Esophagus muscularis mucosa (tissue), 4 donors: ENCODE data around the gene ANKS3. TPM values are rescaled to one million over a fixed set of nuclear protein-coding genes. Genes with fewer than 3 reads are reported as not detected.

Source experiments
- DNase-seq: peaks from one replicate; pipeline ENCODE4 v3.0.0-alpha.2; 2017; ENCODE audit errors: extremely low spot score
- H3K27ac ChIP-seq, 4 donors: fragments of 200-600 bp; sonication (generic); replicated peaks in 1 of 4; 1 replicate in 3 of 4; 2 replicates in 1 of 4; pipeline ENCODE4 v1.5.1; 2016 to 2019; ENCODE audit warnings: mild to moderate bottlenecking in 1 of 4
- H3K27me3 ChIP-seq, 4 donors: fragments of 200-600 bp; sonication (generic); one replicate each; pipeline versions ENCODE4 v1.5.1 to v1.6.0; 2016 to 2019
- H3K36me3 ChIP-seq, 4 donors: fragments of 200-600 bp; sonication (generic); one replicate each; pipeline ENCODE4 v1.5.1; 2016 to 2019
- H3K4me1 ChIP-seq, 4 donors: fragments of 200-600 bp; sonication (generic); one replicate each; pipeline ENCODE4 v1.5.1; 2016 to 2019
- H3K4me3 ChIP-seq, 4 donors: fragments of 200-600 bp; sonication (generic); 1 replicate in 2 of 4; 2 replicates in 2 of 4; pipeline ENCODE4 v1.5.1; 2016 to 2019; ENCODE audit warnings: mild to moderate bottlenecking in 4 of 4, moderate library complexity in 1 of 4
- H3K9me3 ChIP-seq, 4 donors: fragments of 200-600 bp; sonication (generic); 1 replicate in 3 of 4; 2 replicates in 1 of 4; pipeline ENCODE4 v1.5.1; 2016 to 2019
- EP300 ChIP-seq: sonication (generic); formaldehyde crosslinking; IDR thresholded peaks from one replicate; pipeline ENCODE4 v1.6.1; 2017; ENCODE audit warnings: antibody characterized with exemption
- POLR2A ChIP-seq: fragments of 450-650 bp; IDR thresholded peaks from one replicate; pipeline ENCODE4 v1.6.1; 2017; ENCODE audit warnings: antibody characterized with exemption, moderate library complexity, mild to moderate bottlenecking, low read depth
- POLR2AphosphoS5 ChIP-seq, 2 donors: sonication (generic); formaldehyde crosslinking; IDR thresholded peaks; one replicate each; pipeline ENCODE4 v1.6.1; 2017; ENCODE audit warnings: antibody characterized with exemption in 2 of 2
- WGBS: methylation state at CpG from one replicate; pipeline ENCODE4 v1.1.5; 2018; 5-methylcytosine and 5-hydroxymethylcytosine counted together
- intact Hi-C: fragments of 100-400 bp; cut with DNase I; formaldehyde crosslinking; loops from one replicate; pipeline ENCODE4 v1.15.1; 2023
- total RNA-seq, 4 donors: library from RNA; depleted of rRNA; stranded (reverse); fragments of >200 nt; gene quantifications; one replicate each; pipeline versions ENCODE4 v1.1.0 to v1.2.1, GENCODE V29; 2016
- TF ChIP-seq, protein P1 (sequence below), 3 experiments: fragments of 200-600 bp in 2 of 3; fragments of 450-650 bp in 1 of 3; sonication (generic) in 2 of 3; IDR thresholded peaks; one replicate each; pipeline ENCODE4 v1.5.1; 2017 to 2019; ENCODE audit warnings: antibody characterized with exemption in 3 of 3, mild to moderate bottlenecking in 2 of 3, moderate library complexity in 1 of 3

ANKS3 gene
- total RNA-seq, 4 donors from 2014 or later: 17.0 to 29.0 (median 24.7) TPM

DNA sequence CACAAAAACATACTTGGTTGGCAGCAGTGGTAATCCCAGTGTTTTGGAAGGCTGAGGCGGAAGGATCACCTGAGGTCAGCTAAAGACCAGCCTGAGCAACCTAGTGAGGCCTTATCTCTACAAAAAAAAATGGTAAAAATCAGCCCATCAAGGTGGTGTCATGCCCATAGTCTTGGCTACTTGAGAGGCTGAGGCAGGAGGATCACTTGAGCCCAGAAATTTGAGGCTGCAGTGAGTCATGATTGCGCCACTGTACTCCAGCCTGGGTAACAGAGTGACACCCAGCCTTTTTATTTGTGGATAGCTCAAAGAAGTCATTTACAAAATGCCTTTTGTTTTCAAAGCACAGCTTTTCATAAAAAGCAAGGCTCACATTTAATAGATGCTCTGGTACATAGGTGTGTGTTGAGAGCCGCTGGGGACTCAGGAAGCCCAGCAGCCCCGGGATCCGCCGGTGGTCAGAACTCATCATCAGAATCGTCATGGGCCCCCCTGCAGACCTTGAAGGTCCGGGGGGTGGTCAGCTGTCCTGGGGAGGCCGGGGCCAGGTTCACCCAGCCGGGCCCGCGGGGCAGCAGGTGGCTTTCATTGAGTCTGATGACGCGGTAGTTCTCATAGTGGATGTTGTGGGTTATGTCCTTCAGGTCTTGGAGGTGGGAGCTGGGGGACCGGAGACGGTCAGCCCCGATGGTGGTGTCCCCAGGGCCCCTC is 43.4 kb upstream of the ANKS3 start:
- no peaks in the 10 kb centered on the region for H3K9me3 ChIP-seq
- H3K4me1 ChIP-seq: no peaks in the 10 kb centered on the region
- intact Hi-C loops: no loop called here
- no peak overlapping the region for H3K27ac ChIP-seq
- 75% methylated on average over 4 of the region's 17 CpGs for WGBS
- no peaks in the 10 kb centered on the region for H3K36me3 ChIP-seq
- TF ChIP-seq POLR2AphosphoS5 (IDR thresholded peaks at IDR 0.05): no peak
- TF ChIP-seq, protein P1, sequence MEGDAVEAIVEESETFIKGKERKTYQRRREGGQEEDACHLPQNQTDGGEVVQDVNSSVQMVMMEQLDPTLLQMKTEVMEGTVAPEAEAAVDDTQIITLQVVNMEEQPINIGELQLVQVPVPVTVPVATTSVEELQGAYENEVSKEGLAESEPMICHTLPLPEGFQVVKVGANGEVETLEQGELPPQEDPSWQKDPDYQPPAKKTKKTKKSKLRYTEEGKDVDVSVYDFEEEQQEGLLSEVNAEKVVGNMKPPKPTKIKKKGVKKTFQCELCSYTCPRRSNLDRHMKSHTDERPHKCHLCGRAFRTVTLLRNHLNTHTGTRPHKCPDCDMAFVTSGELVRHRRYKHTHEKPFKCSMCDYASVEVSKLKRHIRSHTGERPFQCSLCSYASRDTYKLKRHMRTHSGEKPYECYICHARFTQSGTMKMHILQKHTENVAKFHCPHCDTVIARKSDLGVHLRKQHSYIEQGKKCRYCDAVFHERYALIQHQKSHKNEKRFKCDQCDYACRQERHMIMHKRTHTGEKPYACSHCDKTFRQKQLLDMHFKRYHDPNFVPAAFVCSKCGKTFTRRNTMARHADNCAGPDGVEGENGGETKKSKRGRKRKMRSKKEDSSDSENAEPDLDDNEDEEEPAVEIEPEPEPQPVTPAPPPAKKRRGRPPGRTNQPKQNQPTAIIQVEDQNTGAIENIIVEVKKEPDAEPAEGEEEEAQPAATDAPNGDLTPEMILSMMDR (IDR thresholded peaks at IDR 0.05): no peak
- TF ChIP-seq POLR2A: no peak
- TF ChIP-seq EP300: no peak
- H3K27me3 ChIP-seq: peaks cover 0 to 4% (median 0%) of the 10 kb centered on the region in 4 donors
- H3K4me3 ChIP-seq: no peak overlapping the region
- no peak for DNase-seq

DNA sequence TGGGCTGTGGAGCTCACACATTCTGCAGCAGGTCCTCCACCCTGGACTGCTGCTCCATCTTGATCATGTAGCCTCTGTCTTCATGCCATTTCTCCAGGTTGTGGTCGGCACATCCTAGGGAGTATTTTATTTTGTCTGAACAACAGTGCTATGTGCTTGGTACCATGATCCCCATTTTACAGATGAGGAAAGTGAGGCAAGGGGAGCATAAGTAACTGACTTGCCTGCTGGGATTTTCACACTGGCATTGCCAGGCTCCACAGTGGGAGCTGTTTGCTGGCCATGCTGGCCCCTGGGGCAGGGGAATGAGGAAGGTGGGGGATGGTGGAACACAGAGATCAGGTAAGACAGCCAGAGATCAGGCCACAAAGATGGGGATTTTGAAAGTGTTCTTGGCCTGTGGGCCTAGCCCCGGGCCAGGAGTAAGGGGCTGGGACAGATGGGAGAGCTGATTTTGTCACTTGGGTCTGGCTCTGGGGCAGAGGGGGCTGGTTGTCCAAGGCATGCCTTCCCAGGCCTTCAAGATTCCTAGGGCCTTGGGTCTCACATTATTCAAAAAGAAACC is 42.2 kb upstream of the ANKS3 start:
- no peaks in the 10 kb centered on the region for H3K4me1 ChIP-seq
- H3K4me3 ChIP-seq: no peak overlapping the region
- no peaks in the 10 kb centered on the region for H3K36me3 ChIP-seq
- no peaks in the 10 kb centered on the region for H3K9me3 ChIP-seq
- intact Hi-C loops: no loop called here
- peaks cover 0 to 4% (median 0%) of the 10 kb centered on the region in 4 donors for H3K27me3 ChIP-seq
- no peak overlapping the region for H3K27ac ChIP-seq
- 90% methylated on average over 2 of the region's 2 CpGs for WGBS
- no peak for DNase-seq
- TF ChIP-seq, protein P1 (IDR thresholded peaks at IDR 0.05): no peak
- TF ChIP-seq POLR2A: no peak
- TF ChIP-seq EP300: no peak
- TF ChIP-seq POLR2AphosphoS5 (IDR thresholded peaks at IDR 0.05): no peak

DNA sequence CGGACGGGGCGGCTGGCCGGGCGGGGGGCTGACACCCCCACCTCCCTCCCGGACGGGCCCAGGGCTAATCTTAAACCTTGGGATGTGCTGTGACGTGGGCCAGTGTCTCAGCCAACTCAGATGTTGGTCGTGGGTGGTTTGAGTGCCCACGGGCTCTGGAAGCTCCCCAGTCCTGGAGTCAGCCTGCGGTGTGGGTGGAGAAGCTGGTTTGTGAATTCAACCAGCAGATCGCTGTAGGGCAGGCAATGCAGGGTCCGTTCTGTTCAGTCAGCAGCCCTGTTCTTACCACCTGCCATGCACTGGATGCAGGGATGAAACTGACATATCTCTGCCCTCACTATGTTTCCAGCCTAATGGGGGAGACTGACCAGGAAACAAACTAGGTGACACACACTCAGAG is 40.9 kb upstream of the ANKS3 start:
- Histone ChIP-seq H3K36me3 (no peaks in the 10 kb centered on the region), H3K4me3 (no peak overlapping the region), H3K9me3 (no peaks in the 10 kb centered on the region), H3K27ac (no peak overlapping the region), H3K27me3 (peaks cover 0 to 4% (median 0%) of the 10 kb centered on the region in 4 donors), H3K4me1 (no peaks in the 10 kb centered on the region)
- DNase-seq: no peak
- no peak for TF ChIP-seq POLR2AphosphoS5 (IDR thresholded peaks at IDR 0.05)
- TF ChIP-seq POLR2A: no peak
- TF ChIP-seq EP300: no peak
- TF ChIP-seq, protein P1 (IDR thresholded peaks at IDR 0.05): no peak
- 86% methylated on average over 5 of the region's 13 CpGs for WGBS
- intact Hi-C loops: no loop called here

DNA sequence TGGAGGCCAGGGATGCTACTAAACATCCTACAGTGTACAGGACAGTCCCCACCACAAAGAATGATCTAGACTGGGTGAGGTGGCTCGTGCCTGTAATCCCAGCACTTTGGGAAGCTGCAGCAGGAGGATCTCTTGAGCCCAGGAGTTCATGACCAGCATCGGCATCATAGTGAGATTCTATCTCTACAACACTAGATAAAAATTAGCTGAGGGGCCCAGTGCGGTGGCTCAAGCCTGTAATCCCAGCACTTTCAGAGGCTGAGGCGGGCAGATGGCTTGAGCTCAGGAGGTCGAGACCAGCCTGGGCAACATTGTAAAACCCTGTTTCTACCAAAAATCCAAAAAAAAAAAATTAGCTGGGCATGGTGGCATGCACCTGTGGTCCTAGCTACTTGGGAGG is 38.3 kb upstream of the ANKS3 start:
- TF ChIP-seq POLR2AphosphoS5 (IDR thresholded peaks at IDR 0.05): no peak
- TF ChIP-seq EP300: no peak
- TF ChIP-seq, protein P1 (IDR thresholded peaks at IDR 0.05): no peak
- no peak for TF ChIP-seq POLR2A
- no peak for DNase-seq
- no peaks in the 10 kb centered on the region for H3K36me3 ChIP-seq
- peaks cover 15 to 17% (median 16%) of the 10 kb centered on the region in 4 donors for H3K4me1 ChIP-seq
- intact Hi-C loops: no loop called here
- no peak overlapping the region for H3K4me3 ChIP-seq
- H3K27ac ChIP-seq: no peak overlapping the region
- peaks cover 0 to 4% (median 0%) of the 10 kb centered on the region in 4 donors for H3K27me3 ChIP-seq
- WGBS: 89% methylated on average over 3 of the region's 5 CpGs
- H3K9me3 ChIP-seq: no peaks in the 10 kb centered on the region
